Neutrophil (primary cell): Measurements from ENCODE around the gene L3MBTL4.

ENCODE experiments used
- H3K27ac ChIP-seq: fragments of 200-600 bp; sonication (generic); 2 replicates; pipeline ENCODE4 v1.5.1; 2016; ENCODE audit warnings: mild to moderate bottlenecking, moderate library complexity
- H3K27me3 ChIP-seq: fragments of 200-600 bp; sonication (generic); 2 replicates; pipeline ENCODE4 v1.6.0; 2016; ENCODE audit warnings: mild to moderate bottlenecking
- H3K36me3 ChIP-seq: fragments of 200-600 bp; sonication (generic); 2 replicates; pipeline ENCODE4 v1.5.1; 2017
- H3K4me1 ChIP-seq, 2 experiments: fragments of 200-600 bp in 1 of 2; sonication (generic) in 1 of 2; 1 replicate in 1 of 2; 2 replicates in 1 of 2; pipeline versions ENCODE4 v1.5.1 to v1.6.1; 2013 to 2016; ENCODE audit warnings: low read depth in 1 of 2, low read length in 1 of 2, mild to moderate bottlenecking in 1 of 2, moderate library complexity in 1 of 2; ENCODE audit not compliant: control insufficient read depth in 1 of 2, insufficient read depth in 1 of 2
- H3K4me3 ChIP-seq, 2 experiments: fragments of 200-600 bp in 1 of 2; sonication (generic) in 1 of 2; 1 replicate in 1 of 2; 2 replicates in 1 of 2; pipeline ENCODE4 v1.5.1; 2013 to 2016; ENCODE audit warnings: low read depth in 1 of 2, low read length in 1 of 2, mild to moderate bottlenecking in 1 of 2, moderate library complexity in 1 of 2
- H3K9me3 ChIP-seq: fragments of 200-600 bp; sonication (generic); 2 replicates; pipeline ENCODE4 v1.5.1; 2016
- TF ChIP-seq, protein P1 (sequence below): fragments of 200-600 bp; sonication (generic); IDR thresholded peaks from 2 replicates; pipeline ENCODE4 v1.5.1; 2016; ENCODE audit warnings: antibody characterized with exemption

The L3MBTL4 gene

DNA sequence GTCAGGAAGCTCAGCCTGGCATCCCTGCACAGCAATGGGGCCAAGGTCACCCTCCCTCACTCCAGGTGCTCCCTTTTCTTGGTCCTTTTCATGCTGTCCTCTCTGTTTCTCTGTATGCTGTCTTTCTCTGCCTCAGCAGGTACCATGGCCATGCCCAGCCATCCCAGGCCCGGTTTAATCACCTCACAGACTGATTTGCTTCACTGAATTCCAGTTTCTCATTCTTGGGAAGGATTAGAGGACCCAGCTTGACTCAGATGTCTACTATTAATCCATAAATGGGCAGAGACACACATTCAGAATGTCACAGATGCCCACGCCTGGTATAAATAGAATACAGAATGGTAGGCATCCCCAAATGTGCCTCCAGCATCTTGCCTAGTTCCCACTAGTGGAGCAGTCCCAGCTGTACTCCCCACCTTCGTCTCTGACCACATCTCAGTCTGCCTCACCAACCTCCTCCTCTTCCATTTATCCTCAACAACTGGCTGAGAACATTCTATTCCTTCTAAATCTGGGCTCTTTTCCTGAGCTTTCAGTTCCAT, 14.2 kb upstream of the L3MBTL4 start:
- Histone ChIP-seq H3K27ac (no peak overlapping the region), H3K4me3 (no peak overlapping the region), H3K9me3 (no peaks in the 10 kb centered on the region), H3K27me3 (no peaks in the 10 kb centered on the region), H3K4me1 (no peaks in the 10 kb centered on the region), H3K36me3 (no peaks in the 10 kb centered on the region)
- TF ChIP-seq, protein P1, sequence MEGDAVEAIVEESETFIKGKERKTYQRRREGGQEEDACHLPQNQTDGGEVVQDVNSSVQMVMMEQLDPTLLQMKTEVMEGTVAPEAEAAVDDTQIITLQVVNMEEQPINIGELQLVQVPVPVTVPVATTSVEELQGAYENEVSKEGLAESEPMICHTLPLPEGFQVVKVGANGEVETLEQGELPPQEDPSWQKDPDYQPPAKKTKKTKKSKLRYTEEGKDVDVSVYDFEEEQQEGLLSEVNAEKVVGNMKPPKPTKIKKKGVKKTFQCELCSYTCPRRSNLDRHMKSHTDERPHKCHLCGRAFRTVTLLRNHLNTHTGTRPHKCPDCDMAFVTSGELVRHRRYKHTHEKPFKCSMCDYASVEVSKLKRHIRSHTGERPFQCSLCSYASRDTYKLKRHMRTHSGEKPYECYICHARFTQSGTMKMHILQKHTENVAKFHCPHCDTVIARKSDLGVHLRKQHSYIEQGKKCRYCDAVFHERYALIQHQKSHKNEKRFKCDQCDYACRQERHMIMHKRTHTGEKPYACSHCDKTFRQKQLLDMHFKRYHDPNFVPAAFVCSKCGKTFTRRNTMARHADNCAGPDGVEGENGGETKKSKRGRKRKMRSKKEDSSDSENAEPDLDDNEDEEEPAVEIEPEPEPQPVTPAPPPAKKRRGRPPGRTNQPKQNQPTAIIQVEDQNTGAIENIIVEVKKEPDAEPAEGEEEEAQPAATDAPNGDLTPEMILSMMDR: no peak

DNA sequence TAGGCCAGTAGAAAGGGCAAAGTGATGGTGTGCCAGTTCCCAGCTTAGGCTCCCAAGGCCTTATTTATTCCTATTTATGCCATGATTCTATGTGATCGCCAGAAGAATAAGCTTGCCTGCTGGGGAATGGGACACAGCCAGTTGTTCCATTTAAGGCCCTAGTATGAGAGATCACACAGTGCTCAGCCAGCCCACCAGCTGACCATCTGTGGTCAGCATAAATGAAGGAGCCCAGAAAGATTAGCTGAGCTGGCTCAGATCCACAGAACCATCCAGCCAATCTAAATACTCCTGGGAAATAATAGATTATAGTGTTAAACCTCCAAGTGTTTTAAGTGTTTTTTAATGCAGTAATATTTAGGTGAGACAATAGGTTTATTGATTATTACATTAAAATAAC, 12.6 kb upstream of the L3MBTL4 start:
- Histone ChIP-seq H3K9me3 (no peaks in the 10 kb centered on the region), H3K4me3 (no peak overlapping the region), H3K4me1 (no peaks in the 10 kb centered on the region), H3K27me3 (no peaks in the 10 kb centered on the region), H3K27ac (no peak overlapping the region), H3K36me3 (no peaks in the 10 kb centered on the region)
- TF ChIP-seq, protein P1: no peak

DNA sequence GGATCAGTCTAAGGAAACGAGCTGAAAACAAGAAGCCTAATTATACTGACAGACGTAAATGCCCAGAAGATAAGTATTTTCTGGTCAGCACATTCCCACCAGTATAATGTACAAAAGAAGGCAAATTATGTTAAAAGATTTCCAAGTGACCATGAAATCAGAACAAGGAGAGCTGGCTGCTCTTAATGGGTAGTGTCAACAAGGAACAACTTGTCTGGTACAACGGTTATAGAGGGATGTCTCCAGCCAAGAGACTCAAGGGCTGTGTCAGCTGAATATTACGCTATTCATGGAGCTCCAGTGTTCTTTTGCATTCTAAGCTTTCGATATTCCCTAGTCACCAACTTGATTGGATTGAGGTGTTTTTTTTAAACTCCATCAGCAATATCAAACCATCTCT, 8.6 kb upstream of the L3MBTL4 start:
- H3K27me3 ChIP-seq: no peaks in the 10 kb centered on the region
- H3K27ac ChIP-seq: no peak overlapping the region
- H3K4me3 ChIP-seq: no peak overlapping the region
- H3K9me3 ChIP-seq: no peaks in the 10 kb centered on the region
- no peaks in the 10 kb centered on the region for H3K36me3 ChIP-seq
- TF ChIP-seq, protein P1: no peak
- no peaks in the 10 kb centered on the region for H3K4me1 ChIP-seq

DNA sequence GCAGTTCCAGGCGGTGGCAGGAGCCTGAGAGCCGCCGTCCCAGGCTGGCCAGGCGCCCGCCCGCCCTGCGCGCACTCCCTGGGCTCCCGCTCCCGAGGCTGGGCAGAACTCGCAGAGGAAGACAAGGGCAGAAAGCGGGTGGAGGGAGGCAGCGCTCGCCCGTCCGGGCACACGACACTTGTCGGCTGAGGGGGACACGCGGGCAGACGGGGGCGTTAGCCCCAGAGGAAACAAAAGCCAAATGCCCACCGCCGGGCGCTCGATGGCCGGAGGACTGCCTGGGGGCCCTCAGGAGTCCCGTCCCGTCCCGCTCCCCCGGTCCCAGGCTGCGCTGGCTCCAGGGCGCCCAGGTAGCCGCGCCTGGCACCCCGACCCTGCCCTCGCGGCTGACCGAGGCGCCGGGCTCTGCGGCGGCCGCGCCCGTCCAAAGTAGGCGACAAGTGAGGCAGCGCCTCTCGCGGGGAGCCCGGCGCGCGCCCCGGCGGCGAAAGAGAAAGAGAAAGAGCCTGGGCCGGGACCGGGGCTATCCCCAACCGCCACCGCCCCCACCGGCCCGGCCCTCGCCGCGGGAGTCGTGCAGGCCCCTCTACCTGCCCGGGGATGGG, 491 bp downstream of the L3MBTL4 start:
- peaks cover 0 to 13% of the 10 kb centered on the region in 2 experiments for H3K4me1 ChIP-seq
- H3K27ac ChIP-seq: no peak overlapping the region
- H3K9me3 ChIP-seq: no peaks in the 10 kb centered on the region
- peak overlapping the region in 1 of 2 experiments; percentile 50 for H3K4me3 ChIP-seq
- TF ChIP-seq, protein P1: no peak
- H3K36me3 ChIP-seq: no peaks in the 10 kb centered on the region
- peaks cover 71% of the 10 kb centered on the region for H3K27me3 ChIP-seq

DNA sequence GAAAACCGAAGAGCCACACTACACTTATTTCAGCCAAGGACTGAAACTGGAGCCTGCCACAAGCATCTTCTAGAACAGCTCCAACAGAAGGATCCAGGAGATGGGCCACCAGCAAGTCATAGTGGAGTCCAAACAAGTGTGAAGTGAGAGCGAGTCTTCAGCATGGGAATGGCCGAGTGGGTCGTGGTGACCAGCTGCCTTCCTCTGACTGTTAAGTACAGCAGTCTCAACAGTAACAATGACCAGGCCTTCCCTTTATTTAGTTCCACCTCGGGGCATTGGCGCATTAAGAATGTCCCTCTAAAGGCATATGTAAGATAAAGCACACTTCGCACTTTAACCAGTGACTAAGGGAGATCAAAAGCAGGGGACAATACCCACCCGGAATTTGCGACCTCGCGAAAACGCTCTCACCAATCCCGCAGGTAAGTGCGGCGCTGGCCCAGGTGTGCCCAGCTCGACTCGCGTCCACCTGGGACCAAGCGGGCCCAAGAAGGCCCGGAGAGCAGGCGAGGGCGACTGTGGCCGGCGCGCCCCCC, 1.1 kb downstream of the L3MBTL4 start:
- H3K27me3 ChIP-seq: peaks cover 71% of the 10 kb centered on the region
- H3K36me3 ChIP-seq: no peaks in the 10 kb centered on the region
- no peak overlapping the region for H3K27ac ChIP-seq
- no peaks in the 10 kb centered on the region for H3K9me3 ChIP-seq
- TF ChIP-seq, protein P1: no peak
- H3K4me3 ChIP-seq: peak overlapping the region in 1 of 2 experiments; percentile 50
- peaks cover 0 to 13% of the 10 kb centered on the region in 2 experiments for H3K4me1 ChIP-seq
